GM19468 (cell line): Measurements from ENCODE around the gene CTDSPL.

Source experiments
- ATAC-seq: cut with Tn5 transposase; IDR thresholded peaks from one replicate; pipeline ENCODE4 v1.9.1; 2021; ENCODE audit warnings: mild to moderate bottlenecking, moderate library complexity, moderate number of reproducible peaks; ENCODE audit not compliant: unreplicated experiment; ENCODE audit errors: extremely low read depth

CTDSPL gene

DNA sequence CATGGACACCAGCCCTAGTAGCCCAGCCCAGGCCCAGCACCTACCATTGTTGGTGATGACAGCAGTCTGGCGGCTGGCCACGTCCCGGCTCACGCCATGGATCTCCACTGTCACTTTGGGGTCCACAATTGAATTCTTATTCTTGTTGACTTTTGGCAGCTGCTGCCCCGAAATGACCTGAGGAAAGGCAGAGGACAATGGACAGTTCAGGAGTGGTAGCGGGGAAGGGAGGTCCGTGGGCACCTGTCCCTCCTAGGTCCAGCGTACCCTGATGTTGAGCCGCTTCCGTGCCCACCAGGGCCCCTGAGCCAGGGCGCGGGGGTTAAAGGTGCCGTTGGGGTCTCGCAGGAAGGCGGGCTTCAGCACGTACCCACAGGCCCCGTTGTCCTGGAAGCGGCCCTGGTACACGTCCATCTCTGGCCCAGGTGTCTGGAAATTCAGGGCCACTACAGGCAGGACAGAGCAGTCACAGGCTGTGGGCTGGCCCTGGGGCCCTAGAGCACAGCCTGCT lies 146.6 kb downstream of the CTDSPL start:
- ATAC-seq: no peak

GRCh38 chr3:38008971-38009580 lies 147.4 kb downstream of the CTDSPL start:
- no peak for ATAC-seq

DNA sequence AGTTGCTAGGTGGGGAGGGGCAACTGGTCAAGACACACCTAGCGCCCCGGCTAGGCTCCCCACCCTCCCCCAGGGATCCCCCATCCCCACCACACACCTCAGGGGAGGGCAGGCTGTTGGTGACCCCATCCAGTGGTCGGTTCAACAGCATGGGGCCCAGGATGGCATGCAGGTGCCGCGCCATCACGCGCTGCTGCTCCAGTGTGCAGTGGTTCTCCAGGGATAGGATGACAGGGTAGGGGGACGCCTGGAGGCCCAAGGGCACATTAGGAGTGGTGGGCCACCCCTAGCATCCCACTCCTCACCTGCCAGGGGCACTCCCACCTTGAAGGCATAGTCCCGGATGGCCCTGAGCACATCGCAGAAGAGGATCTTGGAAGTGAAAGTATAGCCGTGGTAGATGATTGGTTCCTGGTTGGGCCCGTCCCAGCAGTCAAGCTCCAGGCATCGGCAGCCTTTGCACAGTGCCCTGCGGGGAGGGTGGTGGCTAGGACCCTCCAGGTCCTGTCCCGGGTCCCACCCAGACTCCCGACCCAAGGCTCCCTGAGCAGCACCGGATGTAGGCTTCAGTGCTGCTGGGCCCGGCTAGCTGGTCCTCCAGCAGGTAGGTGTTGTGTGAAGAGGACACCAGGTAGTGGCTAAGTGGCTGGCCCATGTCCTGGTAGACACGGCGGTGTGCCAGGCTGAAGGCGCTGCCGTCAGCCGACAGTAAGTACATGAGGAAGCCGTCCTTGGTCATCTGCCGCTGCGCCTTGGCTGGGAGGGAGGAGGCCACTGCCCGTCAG lies 148.3 kb downstream of the CTDSPL start:
- ATAC-seq: no peak

DNA sequence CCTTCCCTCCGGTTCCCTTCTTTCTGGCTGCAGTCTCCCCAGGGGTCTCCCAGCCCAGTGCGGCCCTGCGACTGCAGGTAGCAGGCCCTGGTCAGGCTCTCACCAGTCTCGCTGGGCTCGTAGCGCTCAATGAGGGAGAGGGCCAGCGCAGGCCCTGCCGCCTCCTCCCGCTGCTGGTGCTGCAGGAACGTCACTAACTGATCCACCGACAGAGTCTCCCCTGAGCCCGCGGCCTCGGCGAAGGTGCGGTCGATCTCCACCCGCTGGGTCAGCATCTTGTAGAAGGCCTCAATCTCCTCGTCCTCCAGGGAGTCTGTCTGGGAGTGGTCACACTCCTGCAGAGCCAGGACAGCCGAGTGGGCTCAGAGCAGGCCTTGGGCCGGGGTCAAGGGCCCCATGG lies 149.4 kb downstream of the CTDSPL start:
- ATAC-seq: no peak

DNA sequence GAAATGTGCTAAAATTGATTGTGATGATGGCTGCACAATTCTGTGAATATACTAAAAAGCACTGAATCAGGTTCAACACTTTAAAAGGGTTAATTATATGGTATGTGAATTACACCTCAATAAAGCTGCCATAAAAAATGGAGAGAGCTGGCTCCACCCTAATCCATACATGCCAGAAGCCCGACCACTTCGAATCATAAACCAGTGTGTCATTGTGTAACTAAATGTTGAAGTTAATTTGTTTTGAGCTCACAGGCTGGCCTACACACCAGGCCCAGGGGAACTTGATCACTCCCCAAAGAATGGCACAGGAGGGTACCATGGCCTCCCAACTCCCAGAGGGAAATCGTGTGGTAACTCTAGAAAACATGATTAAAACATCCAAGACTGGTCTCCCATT lies 153.8 kb downstream of the CTDSPL start:
- ATAC-seq: no peak

GRCh38 chr3:38015984-38016383 lies 154.3 kb downstream of the CTDSPL start:
- ATAC-seq: no peak

GRCh38 chr3:38016410-38016809 lies 154.7 kb downstream of the CTDSPL start:
- ATAC-seq: no peak

DNA sequence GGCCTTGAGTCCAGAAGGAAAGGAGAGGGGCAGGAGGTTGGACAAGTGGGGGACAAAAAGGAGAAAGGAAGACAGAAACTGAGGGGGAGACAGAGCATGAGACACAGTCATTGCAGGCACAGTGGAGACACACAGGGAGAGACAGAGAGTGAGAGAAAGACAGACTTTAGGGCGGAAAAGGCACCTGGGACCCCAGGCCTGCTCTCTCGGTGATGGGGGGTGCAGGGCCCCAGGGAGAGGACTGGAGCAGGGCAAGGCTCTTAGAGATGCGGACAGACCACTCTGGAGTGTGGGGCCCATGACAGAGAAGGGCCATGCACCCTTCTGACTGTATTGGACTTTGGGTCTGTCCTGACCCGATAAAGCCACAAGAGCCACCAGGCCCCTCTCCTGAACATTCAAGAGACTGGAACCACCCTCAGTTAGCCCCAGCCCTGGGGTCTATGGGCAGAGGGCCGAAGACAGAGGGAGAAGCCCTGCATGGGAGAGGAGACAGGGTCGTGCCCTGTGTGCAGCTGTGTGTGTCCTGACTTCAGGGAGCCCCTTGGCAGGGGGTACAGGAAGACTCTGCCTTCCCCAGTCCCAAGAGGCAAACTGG lies 155.3 kb downstream of the CTDSPL start:
- no peak for ATAC-seq

GRCh38 chr3:38017445-38018295 lies 156.0 kb downstream of the CTDSPL start:
- ATAC-seq: no peak

DNA sequence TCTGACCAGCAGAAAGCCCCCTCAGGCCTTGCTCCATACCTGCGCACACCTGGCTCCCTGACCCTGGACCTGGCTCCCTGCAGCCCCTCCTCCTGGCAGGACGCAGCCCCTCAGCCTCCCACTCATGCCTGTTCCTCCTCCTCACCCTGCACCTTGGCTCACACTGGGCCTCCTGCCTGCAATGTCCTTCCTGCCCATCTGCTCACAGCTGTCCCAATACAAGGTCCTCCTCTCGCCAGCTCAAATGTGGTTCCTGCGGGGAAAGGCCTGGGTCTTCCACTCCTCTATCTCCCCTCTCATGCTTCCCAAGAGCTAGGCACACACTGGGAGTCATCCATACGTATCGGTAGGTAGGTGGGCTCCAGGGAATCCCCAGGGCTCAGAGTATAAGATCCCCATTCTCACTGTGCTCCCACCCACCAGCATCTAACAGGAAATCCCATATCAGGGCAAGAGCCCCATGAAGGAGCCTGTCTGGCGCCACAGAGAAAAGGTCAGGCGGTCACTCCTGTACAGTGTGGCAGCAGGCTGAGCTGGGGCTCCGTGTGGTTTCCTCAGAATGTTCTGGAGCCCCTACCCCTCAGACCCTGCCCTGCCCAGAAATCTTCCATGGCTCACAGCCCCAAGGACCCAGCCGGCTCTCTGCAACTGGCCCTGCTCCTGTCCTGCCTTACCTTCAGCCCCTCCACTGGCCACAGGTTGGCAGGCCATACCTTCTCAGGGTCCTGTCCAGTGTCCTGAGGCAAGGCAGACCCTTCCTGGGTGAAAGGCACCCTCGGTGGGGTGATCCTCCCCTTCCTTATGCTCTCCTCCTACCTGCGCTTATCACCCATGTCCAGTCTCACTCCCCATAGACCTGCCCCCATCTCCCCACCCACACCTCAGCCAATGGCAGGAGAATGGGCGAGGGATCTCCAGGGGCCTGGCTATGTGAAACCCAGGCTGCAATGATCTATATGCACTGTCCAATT lies 156.9 kb downstream of the CTDSPL start:
- no peak for ATAC-seq

DNA sequence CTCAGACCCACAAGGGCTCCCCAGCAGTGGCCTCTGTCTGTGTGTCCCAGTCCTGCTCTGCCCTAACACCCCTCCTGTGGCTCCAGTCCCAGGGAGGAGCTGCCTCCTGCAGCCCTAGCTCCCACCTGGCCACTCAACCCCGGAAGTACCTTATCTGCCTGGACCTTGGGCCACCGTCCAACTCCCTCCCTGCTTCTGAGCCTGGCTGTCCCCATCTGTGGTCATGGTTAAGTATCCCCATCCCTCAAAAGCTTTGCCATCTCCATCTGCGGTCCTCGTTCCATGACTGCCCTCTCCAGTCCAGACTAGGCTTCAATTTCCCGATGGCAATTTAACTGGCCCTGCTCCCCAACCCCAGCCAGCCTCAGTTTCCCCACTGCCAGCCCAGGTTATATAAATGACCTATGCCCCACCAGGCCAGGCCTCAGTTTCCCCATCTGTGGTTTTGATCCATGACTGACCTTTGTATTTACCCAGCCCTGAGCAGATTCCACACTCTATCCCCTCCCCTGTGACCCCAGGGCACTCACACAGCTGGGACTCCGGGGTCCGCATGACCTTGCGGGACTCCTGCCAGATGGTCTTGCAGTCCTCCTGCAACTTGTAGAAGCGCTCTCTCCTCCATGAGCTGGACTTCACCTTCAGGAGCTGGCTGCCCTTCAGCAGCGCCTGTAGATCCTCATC lies 158.1 kb downstream of the CTDSPL start:
- no peak for ATAC-seq

DNA sequence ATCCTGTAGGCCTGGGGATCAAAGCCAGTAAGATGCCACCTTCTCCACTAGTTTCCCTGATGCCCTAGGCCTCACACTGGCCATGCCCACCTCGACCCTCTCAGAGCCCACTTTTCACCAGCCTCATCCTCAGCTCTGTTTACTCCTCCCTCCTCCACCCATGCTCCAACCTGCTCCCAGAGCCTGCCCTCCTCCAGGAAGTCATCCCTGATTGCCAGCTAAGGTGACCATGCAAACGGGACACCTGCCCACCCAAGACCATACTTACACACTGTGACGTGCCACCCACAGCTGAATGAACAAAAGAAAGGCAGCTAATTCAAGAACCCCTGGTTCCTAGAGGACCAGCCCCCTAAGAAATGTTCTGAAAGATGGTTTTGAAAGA lies 158.7 kb downstream of the CTDSPL start:
- ATAC-seq: no peak

- ATAC-seq: no peak
Measured at GRCh38 chr3:38021196-38021595, 159.5 kb downstream of the CTDSPL start.

GRCh38 chr3:38022301-38022700 lies 160.6 kb downstream of the CTDSPL start:
- ATAC-seq: no peak

- no peak for ATAC-seq
Measured at GRCh38 chr3:38022896-38023709, 161.4 kb downstream of the CTDSPL start.

- no peak for ATAC-seq
Measured at GRCh38 chr3:38026856-38027255, 165.2 kb downstream of the CTDSPL start.

DNA sequence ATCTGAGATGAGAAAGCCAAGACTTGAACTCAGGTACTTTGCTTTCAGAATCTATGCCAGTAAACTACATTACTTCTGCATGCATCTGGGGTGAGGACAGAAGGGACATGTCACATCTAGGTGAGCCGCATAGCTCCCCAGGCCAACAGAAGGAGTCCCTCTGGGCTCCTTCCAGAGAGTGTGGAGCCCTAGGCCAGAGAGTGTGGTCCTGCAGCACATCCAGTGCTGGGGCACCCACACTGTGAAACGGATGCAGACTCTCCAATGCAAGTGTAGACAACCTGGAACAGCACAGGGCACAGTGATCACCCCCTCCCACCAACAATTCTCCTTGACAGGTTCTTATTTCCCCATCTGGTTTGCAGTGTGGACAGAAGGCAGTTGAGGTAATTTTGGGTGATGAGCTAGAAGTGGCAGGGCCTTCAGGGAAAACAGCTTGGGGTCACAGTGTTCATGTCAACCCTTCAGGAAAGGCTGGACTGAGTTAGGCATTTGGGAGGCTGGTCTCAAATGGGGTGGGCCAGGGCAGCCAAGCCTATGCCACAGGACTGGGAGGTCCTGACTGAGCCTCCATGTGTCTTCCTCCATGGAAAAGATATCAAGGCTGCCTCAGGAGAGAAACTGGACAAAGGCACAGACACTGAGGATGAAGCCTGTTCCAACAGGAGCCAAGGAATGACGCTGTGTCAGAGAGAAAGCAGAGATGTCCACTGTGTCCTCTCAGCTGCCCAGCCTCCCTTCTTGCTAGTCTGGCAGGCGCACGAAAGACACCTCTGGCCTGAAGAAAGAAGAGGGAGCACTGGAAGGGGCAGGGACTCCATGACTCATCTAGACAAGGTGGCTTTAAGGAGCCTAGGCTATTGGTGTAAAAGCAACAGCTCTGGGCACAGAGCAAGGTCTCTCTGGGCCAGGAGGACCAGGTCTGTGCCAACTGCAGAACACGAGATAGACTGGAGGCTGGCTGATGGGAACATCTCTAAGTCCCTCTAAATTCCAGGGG lies 166.1 kb downstream of the CTDSPL start:
- no peak for ATAC-seq
